Nucleus accumbens (tissue), 56 donors: ENCODE data around the gene FBXO5.

Source experiments
- DNase-seq, 56 donors: peaks; one replicate each; lab custom pipeline; 2025; lab: John Stamatoyannopoulos, UW

FBXO5 gene

DNA sequence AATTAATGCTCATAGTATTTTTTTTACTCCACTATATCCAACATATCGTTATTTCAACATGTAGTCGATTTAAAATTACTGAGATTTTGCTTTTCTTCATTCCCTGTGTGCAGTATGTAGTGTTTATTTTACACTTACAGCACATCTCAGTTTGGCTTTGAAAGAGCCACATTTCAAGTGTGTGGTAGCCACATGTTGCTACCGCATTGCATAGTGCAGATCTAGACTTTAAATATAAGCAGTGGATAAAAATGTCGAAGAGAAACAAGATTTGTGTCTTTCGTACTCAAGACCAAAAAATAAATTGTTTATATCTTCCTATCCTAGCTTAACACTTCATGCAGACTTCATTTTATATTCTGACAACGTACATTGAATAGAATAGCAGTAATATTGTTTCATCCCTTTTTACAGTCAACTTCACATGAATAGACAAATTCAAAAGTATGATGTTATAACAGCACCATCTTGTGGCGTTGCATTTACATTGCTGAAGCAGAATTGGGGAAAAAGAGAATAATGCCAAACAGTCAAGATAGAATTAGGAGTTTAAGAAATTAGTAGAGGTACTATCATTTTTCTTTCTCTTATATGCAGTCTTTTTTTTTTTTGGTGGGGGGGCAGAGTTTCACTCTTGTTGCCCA, 29.9 kb downstream of the FBXO5 start:
- DNase-seq = no peak

DNA sequence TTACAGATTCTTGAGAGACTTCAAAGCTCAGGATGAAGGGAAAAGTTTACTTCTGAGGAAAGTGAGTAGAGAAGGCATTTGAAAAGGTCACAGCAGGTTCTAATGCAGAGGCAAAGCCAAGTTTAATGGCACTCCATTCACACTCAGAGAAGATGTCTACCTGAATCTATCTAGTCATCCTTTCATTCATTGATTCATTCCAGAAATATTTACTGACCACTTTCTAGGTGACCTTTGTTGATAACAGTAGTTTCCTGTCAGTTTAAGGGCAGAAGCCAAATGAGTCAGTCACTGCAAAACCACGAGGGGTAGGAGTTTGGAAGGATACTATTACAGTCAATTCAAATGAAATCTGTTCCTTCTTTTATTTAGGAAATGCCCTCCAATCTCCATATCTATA, 30.8 kb downstream of the FBXO5 start:
- DNase-seq = no peak

GRCh38 chr6:152950240-152950639, 32.6 kb downstream of the FBXO5 start:
- no peak for DNase-seq

- DNase-seq = peak in 4 of 56 donors; percentile 2 to 11 (median 4)
Observed at GRCh38 chr6:152948150-152948768, 34.6 kb downstream of the FBXO5 start.

- DNase-seq = no peak
Observed at GRCh38 chr6:152946995-152947394, 35.8 kb downstream of the FBXO5 start.

DNA sequence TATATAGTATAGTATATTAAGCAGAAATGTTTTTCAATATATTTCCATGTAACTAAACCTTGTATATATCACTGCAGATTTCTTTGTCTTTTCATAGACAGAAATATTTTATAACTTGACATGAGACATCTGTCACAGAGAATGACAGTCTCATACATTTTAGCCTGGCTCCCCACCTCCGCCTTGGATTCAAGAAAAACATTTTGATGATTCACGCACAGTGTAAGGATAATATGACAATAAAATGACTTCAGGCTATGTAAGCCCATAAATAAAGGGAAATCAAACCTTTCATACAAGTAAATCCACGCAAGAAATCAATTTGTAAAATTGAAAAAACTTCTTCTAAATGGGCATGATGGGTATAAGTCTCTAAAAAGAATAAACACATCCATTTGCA, 36.4 kb downstream of the FBXO5 start:
- DNase-seq = no peak

DNA sequence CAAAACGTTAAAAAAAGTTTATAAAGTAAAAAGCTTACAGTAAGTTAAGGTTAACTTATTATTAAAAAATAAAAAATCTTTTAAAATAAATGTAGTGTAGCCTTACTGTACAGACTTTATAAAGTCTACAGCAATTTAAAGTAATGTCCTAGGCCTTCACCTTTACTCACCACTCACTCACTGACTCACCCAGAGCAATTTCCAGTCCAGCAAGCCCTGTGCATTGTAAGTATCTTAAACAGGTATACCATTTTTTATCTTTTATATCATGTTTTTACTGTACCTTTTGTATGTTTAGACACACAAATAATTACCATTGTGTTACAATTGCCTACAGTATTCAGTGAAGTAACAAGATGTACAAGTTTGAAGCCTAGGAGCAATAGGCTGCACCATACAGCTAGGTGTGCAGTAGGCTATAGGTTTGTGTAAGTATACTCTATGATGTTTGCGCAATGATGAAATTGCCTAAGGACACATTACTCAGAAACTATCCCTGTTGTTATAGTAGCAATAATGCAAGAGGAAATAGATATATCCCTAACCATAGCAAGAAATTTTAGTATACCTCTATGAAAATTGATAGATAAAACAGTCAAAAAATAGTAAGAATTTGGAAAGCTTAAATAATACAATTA, 39.5 kb downstream of the FBXO5 start:
- DNase-seq = no peak

DNA sequence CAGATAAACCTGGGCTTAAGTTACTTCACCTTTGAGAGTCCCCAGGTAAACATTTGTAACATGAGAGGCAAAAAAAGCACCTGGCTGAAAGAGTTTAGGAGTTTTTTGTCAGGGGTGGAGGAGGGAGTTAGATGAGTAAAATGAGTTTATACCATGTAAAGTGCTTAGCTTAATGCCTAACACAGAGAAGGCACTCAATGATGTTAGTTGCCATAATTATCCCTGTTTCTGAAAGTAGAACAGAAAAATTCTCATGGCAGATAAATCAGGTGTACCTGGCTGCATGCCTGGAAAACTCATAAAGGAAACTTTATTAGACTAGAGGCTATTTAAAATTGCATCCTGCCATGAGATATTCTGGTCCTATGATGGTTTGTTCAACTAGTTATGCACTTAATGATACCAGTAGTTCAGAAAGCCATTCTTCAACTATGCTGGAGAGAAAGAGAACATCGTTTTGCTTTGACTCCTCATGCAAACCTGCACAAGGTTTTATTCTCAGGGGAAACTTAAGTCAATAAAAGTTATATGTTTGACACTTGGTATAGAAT, 40.4 kb downstream of the FBXO5 start:
- no peak for DNase-seq

- no peak for DNase-seq
Observed at GRCh38 chr6:152941746-152942145, 41.1 kb downstream of the FBXO5 start.

- DNase-seq = no peak
Observed at GRCh38 chr6:152932865-152933264, 50.0 kb downstream of the FBXO5 start.

GRCh38 chr6:152922706-152923105, 60.1 kb downstream of the FBXO5 start:
- DNase-seq = no peak
